ELF-1 (cell line): ENCODE data around the gene FHDC1.

Experiments used
- DNase-seq: peaks from one replicate; pipeline ENCODE4 v3.0.0-alpha.2; 2016; ENCODE audit warnings: low read depth, low spot score

Gene FHDC1

DNA sequence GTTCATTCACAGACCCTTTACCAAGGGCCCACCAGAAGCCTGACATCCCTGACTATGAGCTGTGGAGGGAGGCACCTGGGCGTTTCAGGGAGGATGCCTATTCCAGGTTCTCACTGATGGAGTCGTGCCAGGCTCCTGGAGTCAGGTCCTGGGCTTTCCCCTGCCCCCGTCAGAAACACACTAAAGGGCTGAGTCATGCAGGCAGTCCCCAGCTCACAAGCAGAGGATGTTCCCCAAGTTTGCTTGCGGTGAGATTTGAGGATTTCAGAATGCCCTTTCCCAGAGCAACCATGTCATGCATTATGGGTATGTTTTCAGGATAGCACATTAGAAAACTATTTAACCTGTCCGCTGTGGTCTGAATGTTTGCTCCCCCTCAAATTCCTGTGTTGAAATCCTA is 45.2 kb downstream of the FHDC1 start:
- DNase-seq, result no peak

DNA sequence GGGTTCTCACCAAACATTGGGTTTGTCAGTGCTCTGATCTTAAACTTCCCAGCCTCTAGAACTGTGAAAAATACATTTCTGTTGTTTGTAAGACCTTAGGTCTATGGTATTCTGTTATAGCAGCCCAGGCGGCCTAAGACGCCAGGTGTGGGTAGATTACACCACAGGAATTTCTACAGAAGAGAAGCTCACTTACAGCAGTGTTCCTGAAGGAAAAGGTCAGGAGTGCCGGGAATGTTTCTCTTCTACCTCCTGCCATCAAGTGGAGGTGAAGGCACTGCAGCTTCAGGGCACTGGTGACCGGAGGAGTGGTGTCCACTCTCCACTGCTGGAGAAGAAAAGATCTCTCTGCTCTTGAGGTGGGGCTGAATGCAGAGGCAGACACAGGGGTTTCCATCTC is 45.7 kb downstream of the FHDC1 start:
- no peak for DNase-seq

DNA sequence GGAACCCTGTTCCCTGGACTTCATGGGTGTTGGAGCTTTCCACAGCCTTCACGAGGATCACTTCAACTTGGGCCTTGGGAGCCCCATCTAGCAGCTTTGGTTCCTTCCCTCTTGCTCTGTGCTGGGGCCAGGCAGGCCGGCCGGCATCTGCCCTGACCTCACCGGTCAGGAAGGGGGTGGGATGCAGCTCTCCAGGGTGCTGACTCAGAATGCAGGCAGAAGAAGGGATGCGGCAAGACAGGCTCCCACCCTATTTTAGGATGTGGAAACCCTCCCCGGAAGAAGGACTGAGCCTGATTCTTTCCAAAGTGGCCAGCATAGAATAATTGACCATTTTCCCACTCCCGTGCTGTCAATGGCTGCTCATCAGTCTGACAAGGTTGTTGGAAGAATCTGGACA is 47.1 kb downstream of the FHDC1 start:
- peak; percentile 53 for DNase-seq

DNA sequence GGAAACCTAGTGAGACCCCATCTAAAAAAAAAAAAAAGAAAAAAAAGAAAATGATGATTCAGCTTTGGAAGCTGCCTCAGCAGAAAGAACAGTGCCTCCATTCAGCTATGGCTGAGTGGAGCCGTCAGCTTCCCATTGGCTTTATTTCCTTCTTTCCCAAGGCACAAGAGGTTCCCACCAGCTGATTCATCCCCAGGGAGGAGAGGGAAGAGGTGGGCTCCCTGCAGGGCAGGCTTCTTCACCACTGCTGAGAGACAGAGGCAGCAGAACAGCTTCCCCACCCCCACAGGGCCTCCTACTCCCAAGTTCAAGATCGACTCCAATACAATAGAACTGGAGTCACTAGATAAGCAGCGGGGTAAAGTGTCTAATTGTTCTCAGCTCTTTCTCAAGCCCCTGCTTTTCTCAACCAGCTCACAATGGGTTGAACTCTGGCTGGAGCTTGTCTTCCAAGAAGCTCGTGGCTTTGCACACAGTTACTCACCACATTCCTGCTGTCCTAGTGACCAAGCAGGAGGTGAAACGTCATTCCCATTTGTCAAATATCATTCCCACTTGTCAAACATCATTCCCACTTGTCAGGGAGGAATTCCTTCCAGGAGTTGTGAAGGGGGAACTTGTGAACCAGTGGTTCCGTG is 47.8 kb downstream of the FHDC1 start:
- DNase-seq, result no peak

DNA sequence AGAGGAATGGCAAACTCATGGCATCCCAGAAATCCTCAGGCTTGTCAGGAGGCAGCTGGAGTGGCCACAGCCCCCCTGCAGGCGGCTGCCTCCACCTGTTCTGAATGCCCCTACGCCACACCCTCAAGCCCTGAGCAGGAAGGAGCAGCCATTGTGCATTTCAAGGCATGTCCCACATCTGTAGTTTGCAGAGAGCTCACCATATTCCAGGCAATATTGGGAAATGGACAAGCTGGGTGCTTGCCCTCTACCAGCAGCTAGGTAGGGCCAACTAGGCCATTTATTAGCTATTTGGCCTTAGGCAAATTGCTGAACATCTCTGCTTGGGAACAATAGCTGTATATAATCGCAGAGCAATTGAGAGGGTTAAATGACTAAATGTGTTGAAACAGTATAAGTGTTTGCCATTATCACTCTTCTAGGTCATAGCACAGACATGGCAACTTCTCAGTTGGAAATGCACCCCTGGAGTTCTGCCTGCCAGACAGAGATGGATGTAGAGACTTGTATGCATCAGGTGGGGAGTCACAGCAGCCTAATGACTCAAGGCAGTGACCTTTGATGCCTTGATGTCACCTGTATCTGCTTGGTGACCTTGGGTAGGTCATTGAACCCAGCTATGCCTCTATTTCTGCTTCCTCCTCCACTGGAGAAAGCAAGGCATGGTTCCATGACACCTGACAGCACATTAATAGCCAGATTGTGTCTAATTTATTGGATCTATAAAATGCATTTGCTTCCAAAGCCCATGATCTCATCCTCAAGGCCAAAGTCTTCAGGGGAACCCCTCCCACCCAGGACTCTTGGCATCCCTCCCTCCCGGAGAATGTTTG is 52.8 kb downstream of the FHDC1 start:
- no peak for DNase-seq

DNA sequence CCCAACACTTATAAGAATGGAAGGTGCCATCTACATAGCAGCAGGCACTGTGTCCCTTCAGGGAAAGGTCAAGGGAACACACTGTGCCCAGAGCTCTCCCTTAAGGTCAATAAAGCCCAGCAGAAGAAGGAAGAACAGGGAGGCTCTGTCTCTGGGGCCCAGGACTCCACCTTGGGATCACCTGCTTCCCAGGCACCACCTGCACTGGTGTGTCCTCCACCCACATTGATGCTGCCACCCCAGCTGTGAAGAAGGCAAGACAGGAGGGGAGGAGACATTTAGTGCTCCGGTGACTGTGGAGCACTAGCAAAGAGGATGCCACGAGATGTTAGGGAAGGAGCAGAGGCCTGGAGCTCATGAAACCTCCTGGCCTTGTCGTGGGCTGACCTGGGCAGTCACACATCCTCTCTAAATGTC is 53.4 kb downstream of the FHDC1 start:
- no peak for DNase-seq

DNA sequence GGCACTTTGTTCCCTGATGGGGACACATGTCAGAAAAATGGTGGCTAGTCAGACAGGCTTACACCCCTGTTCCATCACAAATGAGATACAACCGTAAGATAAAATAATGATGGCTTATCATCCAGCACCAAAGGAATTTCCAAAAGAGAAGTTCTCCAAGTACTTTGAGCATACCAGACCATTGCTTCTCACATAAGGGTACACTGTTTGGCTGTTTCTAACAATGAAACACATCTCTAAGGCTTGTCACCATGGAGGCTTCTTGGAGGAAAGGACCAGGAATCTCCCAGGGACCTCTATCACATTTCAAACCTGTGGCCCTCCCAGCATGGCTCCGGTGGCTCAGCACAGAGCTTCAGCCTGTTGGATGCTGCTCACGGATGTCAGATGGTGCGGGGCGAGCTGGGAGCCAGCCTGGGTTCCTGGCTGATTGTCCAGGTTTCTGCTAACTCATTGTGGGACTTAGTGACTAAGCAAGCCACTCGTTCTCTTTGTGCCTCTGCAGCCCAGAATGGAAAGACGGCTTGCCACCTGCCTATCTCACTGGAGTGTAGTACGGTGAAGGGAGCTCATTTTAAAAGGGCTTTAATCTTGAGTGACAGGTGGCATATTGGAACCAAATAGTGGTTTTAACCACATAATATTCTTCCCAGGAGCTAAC is 54.5 kb downstream of the FHDC1 start:
- DNase-seq, result no peak

DNA sequence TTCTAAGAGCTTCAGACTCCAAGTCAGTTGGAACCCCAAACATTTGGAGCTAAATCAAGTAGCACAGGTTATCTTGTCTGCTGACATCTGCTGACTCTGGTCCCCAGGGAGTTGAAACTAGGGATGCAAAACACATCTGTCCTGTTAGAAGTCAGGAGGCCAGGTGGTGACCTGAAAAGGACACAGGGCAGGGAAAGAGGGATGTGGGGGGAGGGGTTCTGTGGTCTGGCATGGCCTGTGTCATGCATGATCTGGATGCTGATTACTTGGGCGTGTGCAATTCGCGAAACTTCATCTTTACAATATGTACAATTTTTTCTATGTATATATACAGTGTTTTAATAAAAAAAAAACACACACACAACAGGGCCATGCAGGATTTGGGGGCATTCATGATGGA is 55.3 kb downstream of the FHDC1 start:
- DNase-seq, result no peak

DNA sequence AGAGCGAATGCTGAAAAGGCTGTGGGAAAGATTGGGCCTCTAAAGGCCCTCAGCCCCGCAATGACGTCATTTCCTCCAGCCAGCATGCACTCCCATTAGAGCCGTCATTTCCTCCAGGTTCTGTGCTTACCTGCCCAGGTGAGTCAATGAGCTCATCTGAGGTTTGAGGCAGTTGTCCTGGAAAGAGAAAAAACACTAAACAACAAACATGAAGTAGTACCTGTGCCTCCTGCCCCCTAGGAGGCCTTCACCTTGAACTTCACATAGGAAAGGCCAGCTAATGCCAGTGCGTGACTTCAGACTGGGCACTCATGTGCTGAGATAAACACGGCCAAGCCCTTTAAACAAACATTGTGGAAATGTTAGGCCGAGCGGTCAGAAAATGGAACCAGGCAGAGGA is 55.9 kb downstream of the FHDC1 start:
- peak; percentile 16 for DNase-seq

DNA sequence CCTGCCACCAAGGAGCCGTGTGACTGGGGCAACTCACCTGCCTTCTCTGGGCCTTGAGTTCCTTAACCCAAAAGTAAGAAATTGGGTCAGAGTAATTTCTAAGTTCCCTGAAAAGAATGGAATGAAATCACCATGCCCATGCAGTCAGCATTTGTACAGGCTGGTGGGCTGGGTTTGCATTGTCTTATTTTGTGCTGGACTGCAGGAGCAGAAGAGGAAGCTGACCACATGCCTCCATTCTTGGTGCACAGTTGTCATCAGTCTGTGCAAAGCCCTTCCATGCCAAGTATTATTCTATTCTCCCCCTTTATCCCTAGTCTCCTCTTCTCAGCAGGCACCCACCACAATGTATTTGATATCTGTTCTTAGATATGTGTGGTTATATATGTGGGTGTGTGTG is 56.3 kb downstream of the FHDC1 start:
- no peak for DNase-seq

DNA sequence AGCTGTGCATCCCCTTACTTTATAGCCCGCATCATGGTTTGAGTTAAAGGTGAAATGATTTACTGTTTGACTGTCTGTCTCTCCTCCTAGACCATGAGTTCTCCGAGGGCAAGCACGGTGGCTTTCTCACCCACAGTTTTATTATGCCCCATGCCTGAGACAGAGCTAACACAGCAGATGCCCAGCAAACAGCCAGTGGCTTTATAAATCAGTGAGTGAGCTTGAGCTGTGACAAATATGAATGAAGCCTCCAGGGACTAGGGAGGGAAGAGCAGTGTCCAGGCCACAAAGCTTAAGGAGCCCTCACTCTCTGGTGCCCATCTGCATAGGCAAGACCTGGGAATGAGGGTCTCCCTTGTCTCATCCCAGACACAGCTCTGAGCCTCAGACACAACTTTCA is 57.9 kb downstream of the FHDC1 start:
- no peak for DNase-seq

DNA sequence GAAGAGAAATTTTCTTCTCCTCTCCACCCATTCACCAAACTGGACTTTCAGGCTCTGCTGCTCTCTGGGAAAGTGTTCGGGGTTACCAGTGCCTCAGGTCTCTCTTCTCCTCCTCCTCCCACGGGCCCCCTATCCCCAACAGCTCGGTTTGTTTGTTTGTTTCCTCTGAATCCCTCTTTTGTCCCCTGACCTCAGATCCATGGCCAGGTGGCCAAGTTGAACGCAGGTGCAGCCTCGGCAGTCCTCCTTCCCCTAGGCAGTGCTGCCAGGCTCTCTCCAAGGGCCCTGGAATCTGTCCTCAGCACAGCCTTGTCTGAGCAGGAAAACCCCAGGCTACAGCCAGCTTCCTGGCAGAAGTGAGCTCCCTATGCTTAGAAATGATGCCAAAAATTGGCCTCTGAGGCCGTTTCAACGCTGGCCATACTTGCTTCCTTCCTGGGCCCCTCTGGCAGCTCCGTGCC is 60.0 kb downstream of the FHDC1 start:
- peak; percentile 80 for DNase-seq

DNA sequence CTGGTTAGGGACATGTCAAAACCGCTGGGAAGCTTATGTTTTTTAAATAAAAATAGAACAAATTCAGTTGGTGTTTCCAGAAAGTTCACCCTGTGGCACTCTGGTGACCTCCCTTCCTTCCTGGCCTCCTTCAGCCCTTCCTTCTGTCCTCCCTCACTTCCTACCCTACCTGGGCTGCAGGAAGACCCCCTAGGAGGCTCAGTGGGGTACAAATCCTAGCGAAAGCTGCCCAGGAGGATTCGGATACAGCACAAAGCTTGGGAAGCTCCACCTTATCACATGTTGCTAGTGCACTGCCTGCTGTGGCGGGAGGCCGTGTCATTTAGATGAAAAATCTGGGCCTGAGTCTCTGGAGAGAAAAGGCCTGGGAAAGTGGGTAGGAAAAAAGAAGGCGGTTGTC is 60.5 kb downstream of the FHDC1 start:
- DNase-seq, result no peak

DNA sequence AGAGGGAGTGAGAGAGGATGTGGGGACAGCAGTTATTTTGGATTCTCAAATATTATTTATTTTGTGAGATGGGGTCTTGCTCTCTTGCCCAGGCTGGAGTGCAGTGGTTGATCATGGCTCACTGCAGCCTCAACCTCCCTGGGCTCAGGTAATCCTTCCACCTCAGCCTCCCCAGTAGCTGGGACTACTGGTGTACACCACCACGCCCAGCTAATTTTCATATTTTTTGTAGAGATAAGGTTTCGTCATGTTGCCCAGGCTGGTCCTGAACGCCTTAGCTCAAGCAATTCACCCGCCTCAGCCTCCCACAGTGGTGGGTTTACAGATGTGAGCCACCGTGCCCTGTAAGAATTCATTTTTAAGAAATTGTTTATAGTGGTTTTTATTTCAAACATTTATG is 61.2 kb downstream of the FHDC1 start:
- DNase-seq, result no peak

DNA sequence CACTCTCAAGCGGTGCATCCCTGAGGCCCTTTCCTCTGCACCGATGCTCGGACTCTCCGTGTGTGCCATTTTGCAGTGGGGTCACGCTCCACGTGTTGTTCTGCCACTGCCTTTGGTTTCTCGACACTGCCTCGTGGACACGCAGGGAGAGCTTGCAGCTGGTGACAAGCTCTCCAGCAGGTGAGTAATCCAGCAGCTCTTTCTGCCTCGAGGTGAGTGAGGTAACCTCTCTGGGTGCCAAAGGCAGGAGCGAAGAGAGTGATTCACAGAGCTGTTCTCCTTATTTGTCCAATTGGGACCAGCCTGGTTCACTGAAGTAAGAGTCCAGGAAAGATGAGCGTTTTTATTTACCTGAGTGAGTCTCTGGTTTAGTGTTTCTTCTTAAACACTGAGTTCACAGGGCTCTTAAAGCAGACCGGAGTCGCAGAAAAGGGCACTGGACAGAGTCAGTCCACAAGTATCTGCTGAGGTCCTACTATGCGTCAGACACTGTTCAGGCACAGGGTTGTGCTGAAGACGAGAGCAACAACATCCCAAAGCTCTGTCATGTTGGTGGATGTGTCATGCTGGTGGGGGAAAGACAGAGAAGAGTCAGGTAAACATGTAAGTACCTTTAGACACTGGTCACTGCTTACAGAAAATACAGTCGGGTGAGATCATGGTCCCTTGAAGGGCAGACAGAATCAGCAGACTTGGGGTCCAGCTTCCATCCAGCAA is 61.8 kb downstream of the FHDC1 start:
- DNase-seq, result no peak

DNA sequence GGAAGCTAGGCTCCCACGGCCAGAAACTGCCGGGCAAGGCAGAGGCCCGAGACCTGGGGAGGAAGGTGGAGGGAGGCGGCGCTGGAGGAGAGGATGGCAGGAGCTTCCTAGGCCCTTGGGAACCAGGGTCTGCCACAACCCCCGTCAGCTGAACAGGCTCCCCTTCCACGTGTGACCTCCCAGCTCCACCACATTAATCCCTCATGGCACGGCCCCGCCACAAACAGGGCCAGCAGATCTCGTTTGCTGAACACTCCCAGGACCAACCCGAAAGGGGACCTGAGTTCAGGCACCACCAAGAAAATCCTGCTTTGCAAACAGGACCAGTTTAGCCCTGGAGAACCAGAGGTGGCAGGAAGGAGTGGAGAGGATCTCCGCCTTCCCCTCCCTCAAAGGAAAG is 62.7 kb downstream of the FHDC1 start:
- no peak for DNase-seq

DNA sequence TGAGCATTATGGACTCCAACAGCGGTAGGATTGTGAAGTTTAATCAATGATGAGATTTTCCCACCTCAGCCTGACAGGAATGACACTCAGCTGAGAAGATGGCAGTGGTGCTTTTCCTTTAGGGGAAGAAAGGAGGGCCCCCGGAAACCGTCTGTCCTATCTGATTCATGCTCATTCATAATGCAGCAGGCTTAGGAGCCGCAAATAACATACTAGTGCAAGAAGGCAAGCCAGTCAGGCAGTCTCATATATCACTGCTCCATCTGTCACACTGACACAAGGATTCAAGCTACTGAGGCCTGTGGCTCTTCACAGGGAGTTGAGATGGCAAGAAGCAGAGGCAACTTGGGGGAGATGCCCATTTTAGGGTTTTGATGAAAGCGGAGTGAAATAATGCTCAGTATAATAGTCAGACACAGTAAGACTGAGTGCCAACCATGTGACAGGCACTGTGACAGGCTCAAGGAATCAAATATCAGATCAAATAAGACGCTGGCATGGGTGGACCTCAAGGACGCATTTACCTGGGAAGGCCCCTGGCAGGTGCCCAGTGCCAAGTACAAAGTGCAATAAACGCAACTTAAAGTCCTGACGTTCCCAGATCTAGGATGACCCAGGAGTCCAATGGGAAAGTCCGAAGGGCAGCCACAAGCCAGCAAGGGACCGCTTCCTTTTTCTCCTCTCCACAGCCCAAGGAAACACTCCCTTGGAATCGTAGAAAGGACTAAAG is 63.4 kb downstream of the FHDC1 start:
- DNase-seq, result no peak

DNA sequence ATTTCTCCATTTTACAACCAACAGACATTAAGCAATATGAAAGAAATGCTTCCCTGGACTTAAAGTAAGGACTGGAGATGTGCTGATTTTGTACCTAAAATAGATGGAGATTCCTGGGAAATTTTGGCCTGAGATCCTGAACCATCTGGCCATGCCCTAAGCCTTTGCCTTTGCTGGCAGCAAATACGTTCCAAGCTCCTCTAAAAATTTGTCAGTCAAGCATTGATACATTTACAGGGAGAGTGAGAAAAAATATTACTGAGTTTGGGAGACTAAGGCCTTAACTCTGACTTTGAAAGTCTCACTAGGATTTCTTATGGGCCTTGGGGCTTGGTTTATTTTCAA is 63.9 kb downstream of the FHDC1 start:
- DNase-seq, result no peak

DNA sequence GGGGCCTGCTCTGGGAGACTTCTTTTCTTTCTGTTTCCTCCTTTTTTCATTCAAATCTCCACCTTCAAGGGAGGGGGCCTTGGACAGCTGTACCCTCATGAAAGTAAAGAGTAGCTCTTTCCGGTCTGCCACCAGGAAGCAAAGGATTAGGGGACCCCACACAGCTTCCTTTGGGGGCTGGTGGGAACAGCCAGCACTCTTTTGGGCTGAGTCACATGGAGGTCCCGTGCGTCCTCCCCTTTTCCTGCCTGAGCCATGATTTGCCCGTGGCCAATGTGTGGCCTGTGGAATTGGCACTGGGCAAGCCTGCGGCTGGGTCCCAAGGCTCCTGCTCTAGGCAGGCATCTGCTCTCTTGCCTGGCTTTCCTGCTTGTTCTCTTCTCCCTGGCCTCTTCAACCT is 65.5 kb downstream of the FHDC1 start:
- no peak for DNase-seq

DNA sequence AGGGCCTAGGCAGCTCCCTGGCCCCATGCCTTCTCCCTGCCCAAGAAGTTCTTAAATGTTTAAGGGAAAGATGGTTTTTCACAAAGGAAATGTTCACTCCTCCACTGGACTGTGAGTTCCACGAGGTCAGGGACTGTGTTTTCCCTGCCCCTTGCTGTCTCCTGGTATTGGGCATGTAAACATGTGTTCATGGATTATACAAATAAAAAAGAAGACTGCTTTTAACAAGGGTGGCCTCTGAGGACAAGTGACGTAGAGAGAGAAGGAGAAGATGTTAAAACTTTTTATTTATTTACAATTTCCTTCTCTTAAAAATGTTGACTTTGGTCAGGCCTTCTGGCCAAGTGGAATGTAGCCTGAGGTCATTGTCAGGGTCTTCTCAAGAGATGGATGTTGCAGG is 66.0 kb downstream of the FHDC1 start:
- DNase-seq, result no peak

DNA sequence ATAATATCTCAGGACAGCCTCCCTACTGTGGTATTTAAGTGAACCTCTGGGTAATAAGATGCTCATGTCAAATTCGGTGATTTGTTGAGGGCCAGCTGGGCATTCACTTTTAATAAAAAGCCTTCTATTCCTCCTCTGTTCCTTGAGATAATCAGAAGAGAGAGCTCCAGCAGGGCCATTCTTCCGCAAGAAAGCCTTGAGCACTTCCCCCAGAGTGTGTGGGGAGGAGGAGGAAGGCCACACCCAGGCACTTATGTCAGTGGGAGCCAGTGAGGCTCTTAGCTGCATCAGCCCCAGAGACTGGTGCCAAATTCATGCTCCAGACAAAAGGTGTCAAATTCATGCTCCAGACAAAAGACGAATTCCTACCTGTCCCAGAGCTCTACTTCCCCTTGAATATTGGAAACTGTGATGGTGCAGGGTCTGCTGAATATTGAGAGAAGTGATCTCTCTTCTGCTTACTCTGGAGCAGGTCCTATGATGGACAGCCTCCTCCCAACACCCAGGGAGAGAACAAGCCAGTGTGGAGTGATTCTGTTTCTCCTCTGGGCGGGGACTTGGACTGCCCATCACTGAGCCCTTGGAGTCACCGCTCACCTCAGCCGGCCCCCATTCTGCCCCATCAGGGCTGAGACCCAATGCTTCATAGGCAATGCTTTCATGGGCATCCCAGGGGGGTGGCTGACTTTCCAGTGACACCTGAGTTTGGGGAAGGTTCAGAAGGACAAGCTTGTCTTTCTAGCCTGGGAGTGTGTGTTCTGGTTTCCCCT is 68.1 kb downstream of the FHDC1 start:
- no peak for DNase-seq
